Fibroblast of mammary gland (primary cell): Measurements from ENCODE around the gene IDNK.

ENCODE experiments used
- DNase-seq: peaks from one replicate; pipeline ENCODE4 v3.0.0-alpha.2; 2010; ENCODE audit warnings: low read depth
- H3K4me3 ChIP-seq: 2 replicates; pipeline ENCODE4 v1.5.1; 2011; ENCODE audit warnings: low read depth, mild to moderate bottlenecking, low read length, moderate library complexity; ENCODE audit not compliant: control insufficient read depth
- TF ChIP-seq, protein P1 (sequence below): conservative IDR thresholded peaks from 2 replicates; pipeline ENCODE4 v1.5.1; 2011; ENCODE audit warnings: low read depth, low read length, inconsistent platforms; ENCODE audit not compliant: control insufficient read depth, insufficient read depth

The IDNK gene

DNA sequence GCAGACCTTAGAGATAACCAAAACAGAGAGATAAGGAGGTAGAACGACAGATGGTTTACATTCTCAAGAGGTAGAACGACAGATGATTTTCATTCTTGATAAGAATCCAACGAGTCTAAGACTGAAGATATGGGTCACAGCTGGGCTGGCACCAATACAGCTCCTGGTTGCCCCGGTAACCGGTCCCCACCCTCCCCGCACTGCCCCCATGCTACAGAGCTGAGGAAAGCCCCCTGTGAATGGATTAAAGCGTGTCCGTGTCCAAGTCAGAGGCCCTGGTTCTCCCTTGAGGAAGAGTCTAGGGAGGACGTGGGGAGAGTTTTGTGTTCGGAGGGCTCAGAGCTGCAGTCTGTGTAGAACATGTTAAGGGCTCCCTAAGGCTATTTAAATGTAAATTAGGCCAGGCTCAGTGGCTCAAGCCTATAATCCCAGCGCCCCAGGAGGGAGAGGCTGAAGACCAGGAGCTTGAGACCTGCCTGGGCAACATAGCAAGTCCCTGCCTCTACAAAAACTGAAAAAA lies 8.1 kb downstream of the IDNK start:
- H3K4me3 ChIP-seq, result no peak overlapping the region
- TF ChIP-seq, protein P1, sequence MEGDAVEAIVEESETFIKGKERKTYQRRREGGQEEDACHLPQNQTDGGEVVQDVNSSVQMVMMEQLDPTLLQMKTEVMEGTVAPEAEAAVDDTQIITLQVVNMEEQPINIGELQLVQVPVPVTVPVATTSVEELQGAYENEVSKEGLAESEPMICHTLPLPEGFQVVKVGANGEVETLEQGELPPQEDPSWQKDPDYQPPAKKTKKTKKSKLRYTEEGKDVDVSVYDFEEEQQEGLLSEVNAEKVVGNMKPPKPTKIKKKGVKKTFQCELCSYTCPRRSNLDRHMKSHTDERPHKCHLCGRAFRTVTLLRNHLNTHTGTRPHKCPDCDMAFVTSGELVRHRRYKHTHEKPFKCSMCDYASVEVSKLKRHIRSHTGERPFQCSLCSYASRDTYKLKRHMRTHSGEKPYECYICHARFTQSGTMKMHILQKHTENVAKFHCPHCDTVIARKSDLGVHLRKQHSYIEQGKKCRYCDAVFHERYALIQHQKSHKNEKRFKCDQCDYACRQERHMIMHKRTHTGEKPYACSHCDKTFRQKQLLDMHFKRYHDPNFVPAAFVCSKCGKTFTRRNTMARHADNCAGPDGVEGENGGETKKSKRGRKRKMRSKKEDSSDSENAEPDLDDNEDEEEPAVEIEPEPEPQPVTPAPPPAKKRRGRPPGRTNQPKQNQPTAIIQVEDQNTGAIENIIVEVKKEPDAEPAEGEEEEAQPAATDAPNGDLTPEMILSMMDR, result no peak
- no peak for DNase-seq

DNA sequence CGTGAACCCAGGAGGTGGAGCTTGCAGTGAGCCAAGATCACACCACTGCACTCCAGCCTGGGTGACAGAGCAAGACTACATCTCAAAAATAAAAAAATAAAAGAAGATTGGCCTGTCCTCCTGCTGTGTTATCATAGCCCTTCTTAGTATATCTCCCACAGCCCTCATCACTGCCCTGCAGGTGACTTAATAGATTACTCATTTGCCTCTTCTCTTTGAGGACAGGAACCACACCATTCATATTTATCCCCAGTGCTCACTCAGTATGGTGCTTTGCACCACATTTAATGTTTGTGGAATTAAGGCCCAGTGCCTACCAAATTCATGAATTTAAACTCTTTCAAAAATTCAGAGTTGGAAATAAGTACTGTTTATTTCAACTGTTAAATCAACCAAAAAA lies 10.3 kb downstream of the IDNK start:
- H3K4me3 ChIP-seq, result no peak overlapping the region
- TF ChIP-seq, protein P1, result no peak
- DNase-seq, result no peak

DNA sequence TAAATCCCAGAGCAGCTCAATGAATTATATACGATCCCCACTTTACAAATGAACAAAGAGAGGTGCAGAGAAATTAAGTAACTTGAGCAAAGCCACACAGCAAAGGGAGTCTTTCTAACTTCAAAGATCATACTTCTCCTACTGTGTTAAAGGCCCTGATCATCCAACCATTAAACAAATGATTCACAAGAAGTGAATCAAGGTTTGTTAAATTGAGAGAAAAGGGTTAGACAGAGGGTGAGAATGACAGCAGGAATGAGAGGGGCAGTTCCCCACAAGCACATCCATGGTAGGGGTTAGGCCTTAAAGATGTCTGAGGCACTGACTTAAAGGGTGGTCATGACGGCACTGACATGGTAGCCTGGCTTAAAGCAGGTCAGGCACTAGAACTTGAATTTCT lies 10.7 kb downstream of the IDNK start:
- TF ChIP-seq, protein P1, result no peak
- no peak overlapping the region for H3K4me3 ChIP-seq
- DNase-seq, result no peak

DNA sequence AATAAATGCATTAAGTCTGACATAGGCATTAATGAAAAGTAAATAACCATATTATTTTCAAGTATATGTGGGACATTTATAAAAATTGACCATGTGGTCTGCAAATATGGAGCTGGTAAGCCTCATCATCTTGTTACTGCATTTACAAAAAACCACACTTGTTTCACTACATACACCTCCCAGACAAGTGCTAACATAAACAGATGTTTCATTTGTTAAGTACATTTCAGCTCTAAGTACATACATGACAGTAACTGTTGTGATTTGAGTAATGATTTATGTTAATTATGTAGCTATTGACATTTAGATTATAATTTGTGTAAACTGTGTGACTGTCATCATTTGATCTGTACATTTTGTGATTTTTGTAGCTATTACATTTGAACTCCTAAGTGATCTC lies 13.9 kb downstream of the IDNK start:
- TF ChIP-seq, protein P1, result no peak
- DNase-seq, result no peak
- H3K4me3 ChIP-seq, result no peak overlapping the region

DNA sequence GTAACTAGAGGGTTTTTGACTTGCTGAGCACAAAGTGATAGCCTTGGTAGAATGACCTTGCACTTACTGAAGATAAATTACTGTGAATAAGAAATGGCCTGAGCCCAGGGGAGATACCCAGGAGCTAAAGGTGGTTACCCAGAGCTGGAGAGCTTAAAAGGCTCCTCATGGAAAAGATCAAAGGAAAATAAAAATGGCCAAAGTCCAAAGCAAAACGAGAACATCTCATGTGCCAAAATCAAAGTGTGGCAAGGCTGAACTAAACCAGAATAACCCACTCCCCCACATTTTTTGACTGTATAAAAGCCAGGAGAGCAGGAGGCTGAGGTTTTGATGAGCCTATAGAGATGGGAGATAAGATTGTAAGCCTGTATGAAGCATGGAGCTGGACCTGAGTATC lies 14.4 kb downstream of the IDNK start:
- TF ChIP-seq, protein P1, result no peak
- H3K4me3 ChIP-seq, result no peak overlapping the region
- no peak for DNase-seq

DNA sequence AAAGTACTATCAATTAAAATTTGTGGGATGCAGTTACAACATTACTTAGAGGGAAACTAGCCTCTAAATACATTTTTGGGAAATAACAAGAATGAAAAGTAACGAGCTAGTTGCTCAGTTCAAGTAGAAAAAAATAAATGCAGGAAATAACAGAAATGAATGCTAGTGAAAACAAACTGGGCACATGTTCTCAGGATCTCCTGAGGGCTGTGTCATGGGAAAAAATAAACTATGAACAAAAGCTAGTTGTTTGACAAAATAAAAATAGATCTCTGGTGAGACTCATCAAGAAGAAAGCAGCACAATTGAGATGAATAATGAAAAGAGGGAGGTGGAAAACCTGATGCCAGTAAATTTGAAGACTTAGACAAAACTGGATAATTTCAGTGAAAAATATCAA lies 16.3 kb downstream of the IDNK start:
- TF ChIP-seq, protein P1, result no peak
- no peak overlapping the region for H3K4me3 ChIP-seq
- DNase-seq, result no peak

DNA sequence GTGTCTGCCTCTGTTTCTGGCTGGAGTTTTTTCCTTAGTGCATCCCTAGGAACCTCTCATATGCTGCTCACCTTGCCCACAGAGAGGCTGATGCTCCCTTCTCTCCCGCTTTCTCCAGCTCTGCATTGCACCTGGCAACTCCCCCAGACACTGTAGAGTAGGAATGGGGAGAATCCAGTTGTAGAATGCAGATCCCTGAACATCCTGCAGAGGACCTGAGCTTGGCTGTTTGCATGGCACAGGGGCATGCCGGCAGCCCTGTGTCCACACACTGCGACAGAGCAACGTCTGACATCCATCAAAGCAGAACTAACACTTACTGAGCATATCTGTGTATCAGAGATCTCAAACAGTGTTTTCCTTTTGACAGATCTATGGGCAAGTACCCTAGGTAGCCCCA lies 19.9 kb downstream of the IDNK start:
- DNase-seq, result no peak
- no peak overlapping the region for H3K4me3 ChIP-seq
- TF ChIP-seq, protein P1, result no peak
